Muscle layer of duodenum (tissue), 2 donors: ENCODE data around the gene PRICKLE2.

Experiments
- H3K27ac ChIP-seq: one replicate; pipeline ENCODE4 v1.7.0; 2013; ENCODE audit warnings: mild to moderate bottlenecking, low read length
- H3K27me3 ChIP-seq: one replicate; pipeline ENCODE4 v1.7.0; 2013; ENCODE audit warnings: low read depth, mild to moderate bottlenecking, control low read depth, low read length
- H3K36me3 ChIP-seq, 2 donors: one replicate each; pipeline ENCODE4 v1.7.0; 2013; ENCODE audit warnings: low read length in 2 of 2, control low read depth in 1 of 2, mild to moderate bottlenecking in 1 of 2; ENCODE audit not compliant: insufficient read depth in 2 of 2, control insufficient read depth in 1 of 2
- H3K4me1 ChIP-seq, 2 donors: one replicate each; pipeline ENCODE4 v1.7.0; 2013; ENCODE audit warnings: low read length in 2 of 2, mild to moderate bottlenecking in 2 of 2, control low read depth in 1 of 2, moderate library complexity in 1 of 2; ENCODE audit not compliant: insufficient read depth in 2 of 2, control insufficient read depth in 1 of 2
- H3K4me3 ChIP-seq, 2 donors: one replicate each; pipeline ENCODE4 v1.7.0; 2013; ENCODE audit warnings: low read length in 2 of 2, low read depth in 1 of 2, mild to moderate bottlenecking in 1 of 2
- H3K9me3 ChIP-seq, 2 donors: one replicate each; pipeline ENCODE4 v1.7.0; 2013; ENCODE audit warnings: low read length in 2 of 2, control low read depth in 1 of 2, mild to moderate bottlenecking in 1 of 2; ENCODE audit not compliant: control insufficient read depth in 1 of 2
- donor health status: healthy.

Gene PRICKLE2

GRCh38 chr3:64216274-64217147, 8.8 kb downstream of the PRICKLE2 start:
- Histone ChIP-seq H3K4me1 (peaks cover 23 to 82% of the 10 kb centered on the region in 2 donors), H3K27ac (peak overlapping the region; percentile 78), H3K36me3 (no peaks in the 10 kb centered on the region), H3K9me3 (no peaks in the 10 kb centered on the region), H3K27me3 (no peaks in the 10 kb centered on the region), H3K4me3 (peak overlapping the region in 1 of 2 donors; percentile 13)

- no peak overlapping the region for H3K4me3 ChIP-seq
- H3K27me3 ChIP-seq, result no peaks in the 10 kb centered on the region
- H3K9me3 ChIP-seq, result no peaks in the 10 kb centered on the region
- peaks cover 26 to 79% of the 10 kb centered on the region in 2 donors for H3K4me1 ChIP-seq
- no peaks in the 10 kb centered on the region for H3K36me3 ChIP-seq
- H3K27ac ChIP-seq, result peak overlapping the region; percentile 78
Measured at GRCh38 chr3:64215559-64215958, 9.7 kb downstream of the PRICKLE2 start.

- peak overlapping the region; percentile 74 for H3K27ac ChIP-seq
- peaks cover 28 to 80% of the 10 kb centered on the region in 2 donors for H3K4me1 ChIP-seq
- H3K27me3 ChIP-seq, result no peaks in the 10 kb centered on the region
- H3K36me3 ChIP-seq, result no peaks in the 10 kb centered on the region
- no peaks in the 10 kb centered on the region for H3K9me3 ChIP-seq
- peak overlapping the region in 1 of 2 donors; percentile 14 for H3K4me3 ChIP-seq
Measured at GRCh38 chr3:64215103-64215502, 10.2 kb downstream of the PRICKLE2 start.

GRCh38 chr3:64214381-64215018, 10.8 kb downstream of the PRICKLE2 start:
- Histone ChIP-seq H3K9me3 (no peaks in the 10 kb centered on the region), H3K27ac (peak overlapping the region; percentile 74), H3K4me3 (peak overlapping the region in 1 of 2 donors; percentile 14), H3K4me1 (peaks cover 31 to 80% of the 10 kb centered on the region in 2 donors), H3K36me3 (no peaks in the 10 kb centered on the region), H3K27me3 (no peaks in the 10 kb centered on the region)

- H3K4me3 ChIP-seq, result peak overlapping the region in 1 of 2 donors; percentile 3
- H3K4me1 ChIP-seq, result peaks cover 31 to 75% of the 10 kb centered on the region in 2 donors
- peak overlapping the region; percentile 74 for H3K27ac ChIP-seq
Measured at GRCh38 chr3:64213962-64214379, 11.3 kb downstream of the PRICKLE2 start.

GRCh38 chr3:64213224-64213878, 11.9 kb downstream of the PRICKLE2 start:
- Histone ChIP-seq H3K4me1 (peaks cover 31 to 69% of the 10 kb centered on the region in 2 donors), H3K4me3 (peak overlapping the region in 1 of 2 donors; percentile 3), H3K27me3 (no peaks in the 10 kb centered on the region), H3K36me3 (no peaks in the 10 kb centered on the region), H3K27ac (peak overlapping the region; percentile 74), H3K9me3 (no peaks in the 10 kb centered on the region)

More at GRCh38 chr3:64213962-64214379, 11.3 kb downstream of the PRICKLE2 start:
- H3K9me3 ChIP-seq, result no peaks in the 10 kb centered on the region
- H3K36me3 ChIP-seq, result no peaks in the 10 kb centered on the region
- H3K27me3 ChIP-seq, result no peaks in the 10 kb centered on the region

GRCh38 chr3:64209866-64210621, 15.2 kb downstream of the PRICKLE2 start:
- no peaks in the 10 kb centered on the region for H3K9me3 ChIP-seq
- peaks cover 13 to 67% of the 10 kb centered on the region in 2 donors for H3K4me1 ChIP-seq
- no peaks in the 10 kb centered on the region for H3K27me3 ChIP-seq
- H3K27ac ChIP-seq, result peak overlapping the region; percentile 50
- peak overlapping the region in 1 of 2 donors; percentile 19 for H3K4me3 ChIP-seq
- no peaks in the 10 kb centered on the region for H3K36me3 ChIP-seq

- no peaks in the 10 kb centered on the region for H3K9me3 ChIP-seq
- peaks cover 13 to 54% of the 10 kb centered on the region in 2 donors for H3K4me1 ChIP-seq
- H3K27ac ChIP-seq, result no peak overlapping the region
- no peaks in the 10 kb centered on the region for H3K36me3 ChIP-seq
- no peaks in the 10 kb centered on the region for H3K27me3 ChIP-seq
- peak overlapping the region in 1 of 2 donors; percentile 20 for H3K4me3 ChIP-seq
Measured at GRCh38 chr3:64207289-64208080, 17.8 kb downstream of the PRICKLE2 start.

- no peaks in the 10 kb centered on the region for H3K9me3 ChIP-seq
- peaks cover 3 to 44% of the 10 kb centered on the region in 2 donors for H3K4me1 ChIP-seq
- no peaks in the 10 kb centered on the region for H3K27me3 ChIP-seq
- no peaks in the 10 kb centered on the region for H3K36me3 ChIP-seq
- no peak overlapping the region for H3K4me3 ChIP-seq
- H3K27ac ChIP-seq, result no peak overlapping the region
Measured at GRCh38 chr3:64203969-64204908, 21.0 kb downstream of the PRICKLE2 start.
